Measurements from ENCODE around the gene CSRP3. TPM values are rescaled to one million over a fixed set of nuclear protein-coding genes. Genes with fewer than 3 reads are reported as not detected.
A peak's percentile ranks its signal among the peaks of the same experiment; 100 is the strongest.

The CSRP3 gene
- total and polyA plus RNA-seq, 7 donors: 35.9 to 1,082 (median 710) TPM

GRCh38 chr11:19173964-19174638 is 27.7 kb downstream of the CSRP3 start:
- intact Hi-C loops (cut with DNase I): no loop called here
- DNase-seq (no peak), ATAC-seq (peak in 3 of 4 donors; percentile 33 to 67 (median 47))
- 81 to 84% (median 82%) methylated on average over 7 of the region's 7 CpGs for WGBS, 3 donors
- H3K9me3 ChIP-seq: no peaks in the 10 kb centered on the region
- no peaks in the 10 kb centered on the region for H3K4me1 ChIP-seq
- H3K36me3 ChIP-seq (ENCODE audit: insufficient read depth in 1 of 2, low read depth in 1 of 2): peaks cover 7 to 42% of the 10 kb centered on the region in 2 donors
- H3K27ac ChIP-seq: no peak overlapping the region
- H3K4me3 ChIP-seq: no peak overlapping the region
- no peak for TF ChIP-seq CTCF (IDR thresholded peaks at IDR 0.05)
- no peaks in the 10 kb centered on the region for H3K27me3 ChIP-seq (ENCODE audit: insufficient read depth in 3 of 3, low read length in 2 of 3)

- intact Hi-C loops (cut with DNase I): no loop called here
- Histone ChIP-seq H3K27me3 (ENCODE audit: insufficient read depth in 3 of 3, low read length in 2 of 3) (no peaks in the 10 kb centered on the region), H3K4me1 (no peaks in the 10 kb centered on the region), H3K4me3 (no peak overlapping the region), H3K9me3 (no peaks in the 10 kb centered on the region), H3K27ac (no peak overlapping the region), H3K36me3 (ENCODE audit: insufficient read depth in 1 of 2, low read depth in 1 of 2) (peaks cover 7 to 36% of the 10 kb centered on the region in 2 donors)
- DNase-seq (no peak), ATAC-seq (peak; percentile 28 to 68 (median 36))
- no peak for TF ChIP-seq CTCF (IDR thresholded peaks at IDR 0.05)
- WGBS, 3 donors: 61 to 66% (median 62%) methylated on average over 9 of the region's 9 CpGs
These were observed 28.6 kb downstream of the CSRP3 start for GRCh38 chr11:19173004-19173689.

- H3K27me3 ChIP-seq (ENCODE audit: insufficient read depth in 3 of 3, low read length in 2 of 3): no peaks in the 10 kb centered on the region
- no peaks in the 10 kb centered on the region for H3K9me3 ChIP-seq
- TF ChIP-seq CTCF (IDR thresholded peaks at IDR 0.05): no peak
- intact Hi-C loops (cut with DNase I): no loop called here
- peaks cover 0 to 32% of the 10 kb centered on the region in 2 donors for H3K36me3 ChIP-seq (ENCODE audit: insufficient read depth in 1 of 2, low read depth in 1 of 2)
- ATAC-seq: peak in 2 of 4 donors; percentile 63 to 72
- no peak for DNase-seq
- H3K4me3 ChIP-seq: no peak overlapping the region
- H3K27ac ChIP-seq: no peak overlapping the region
- 78 to 94% (median 82%) methylated on average over 2 of the region's 2 CpGs for WGBS, 3 donors
- no peaks in the 10 kb centered on the region for H3K4me1 ChIP-seq
These were observed 33.7 kb downstream of the CSRP3 start for GRCh38 chr11:19168090-19168489.

GRCh38 chr11:19164881-19165280 is 36.9 kb downstream of the CSRP3 start:
- no peak for TF ChIP-seq CTCF (IDR thresholded peaks at IDR 0.05)
- intact Hi-C loops (cut with DNase I): loop anchor here (5.0 kb wide), 1 partner anchor 387 kb away; no protein-coding TSS in a partner anchor
- Histone ChIP-seq H3K27ac (no peak overlapping the region), H3K9me3 (no peaks in the 10 kb centered on the region), H3K4me3 (no peak overlapping the region), H3K36me3 (ENCODE audit: insufficient read depth in 1 of 2, low read depth in 1 of 2) (peaks cover 0 to 23% of the 10 kb centered on the region in 2 donors), H3K4me1 (no peaks in the 10 kb centered on the region), H3K27me3 (ENCODE audit: insufficient read depth in 3 of 3, low read length in 2 of 3) (no peaks in the 10 kb centered on the region)
- no peak for DNase-seq
- 93 to 95% (median 94%) methylated on average over 2 of the region's 2 CpGs for WGBS, 3 donors
- no peak for ATAC-seq

Measured in psoas muscle (tissue), 8 donors.